ENCODE results near the gene DCAF15.

DNA sequence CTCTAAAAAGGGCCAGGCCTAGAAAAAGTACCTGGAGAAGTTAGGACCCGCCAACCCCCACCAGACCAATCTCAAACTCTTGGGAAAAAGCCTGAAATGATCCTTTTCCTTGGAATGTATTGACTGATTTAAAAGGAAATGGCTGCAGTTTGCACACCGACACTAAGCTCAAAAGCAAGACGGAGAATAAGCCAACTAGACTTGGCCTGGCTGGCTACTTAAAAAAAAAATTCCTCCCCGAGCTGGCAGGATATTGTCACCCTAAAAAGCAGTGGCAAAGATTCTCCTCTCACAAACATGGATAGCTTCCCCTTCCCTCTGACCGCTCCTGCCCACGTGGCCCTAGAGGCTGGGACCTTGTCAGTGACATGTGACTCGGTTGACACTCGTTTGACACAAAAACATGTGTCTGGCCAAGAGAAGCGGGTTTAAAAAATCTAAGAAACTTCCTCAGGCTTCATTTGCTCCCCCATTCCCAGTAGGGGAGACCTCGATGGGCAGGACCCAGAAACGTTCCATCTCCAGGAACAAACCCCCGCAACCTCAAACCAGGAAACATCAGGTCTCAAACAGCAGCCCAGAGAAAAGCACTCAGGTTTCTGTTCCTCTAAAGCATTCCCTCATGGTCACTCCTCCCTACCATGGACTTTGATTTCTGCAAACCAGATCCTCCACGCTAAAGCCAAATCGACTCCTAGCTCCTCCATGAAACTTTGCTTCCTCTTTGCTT lies 52.5 kb downstream of the DCAF15 start:
- no peak for TF ChIP-seq POLR2A (IDR thresholded peaks at IDR 0.05; ENCODE audit: low read depth, low read length)
- TF ChIP-seq, protein P1, sequence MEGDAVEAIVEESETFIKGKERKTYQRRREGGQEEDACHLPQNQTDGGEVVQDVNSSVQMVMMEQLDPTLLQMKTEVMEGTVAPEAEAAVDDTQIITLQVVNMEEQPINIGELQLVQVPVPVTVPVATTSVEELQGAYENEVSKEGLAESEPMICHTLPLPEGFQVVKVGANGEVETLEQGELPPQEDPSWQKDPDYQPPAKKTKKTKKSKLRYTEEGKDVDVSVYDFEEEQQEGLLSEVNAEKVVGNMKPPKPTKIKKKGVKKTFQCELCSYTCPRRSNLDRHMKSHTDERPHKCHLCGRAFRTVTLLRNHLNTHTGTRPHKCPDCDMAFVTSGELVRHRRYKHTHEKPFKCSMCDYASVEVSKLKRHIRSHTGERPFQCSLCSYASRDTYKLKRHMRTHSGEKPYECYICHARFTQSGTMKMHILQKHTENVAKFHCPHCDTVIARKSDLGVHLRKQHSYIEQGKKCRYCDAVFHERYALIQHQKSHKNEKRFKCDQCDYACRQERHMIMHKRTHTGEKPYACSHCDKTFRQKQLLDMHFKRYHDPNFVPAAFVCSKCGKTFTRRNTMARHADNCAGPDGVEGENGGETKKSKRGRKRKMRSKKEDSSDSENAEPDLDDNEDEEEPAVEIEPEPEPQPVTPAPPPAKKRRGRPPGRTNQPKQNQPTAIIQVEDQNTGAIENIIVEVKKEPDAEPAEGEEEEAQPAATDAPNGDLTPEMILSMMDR (IDR thresholded peaks at IDR 0.05; ENCODE audit: extremely low read depth in 1 of 2, insufficient read depth in 1 of 2, low read depth in 1 of 2, low read length in 2 of 2): no peak
- no peak for TF ChIP-seq POLR2AphosphoS5 (IDR thresholded peaks at IDR 0.05; ENCODE audit: insufficient read depth, low read depth, low read length)
- TF ChIP-seq EZH2 (IDR thresholded peaks at IDR 0.05; ENCODE audit: borderline replicate concordance, low read depth, low read length, severe bottlenecking): no peak
- TF ChIP-seq JUN (IDR thresholded peaks at IDR 0.05; ENCODE audit: borderline replicate concordance, insufficient read depth, insufficient read length, low read depth): no peak
- no peak for TF ChIP-seq MYC (IDR thresholded peaks at IDR 0.05; ENCODE audit: low read depth, low read length)
- TF ChIP-seq FOS (IDR thresholded peaks at IDR 0.05; ENCODE audit: borderline replicate concordance, insufficient read depth, low read length): no peak
